Keratinocyte (primary cell): Measurements from ENCODE around the gene TMEM19.

Experiments used
- EZH2 ChIP-seq: IDR thresholded peaks from one replicate; pipeline ENCODE4 v1.6.1; 2012; ENCODE audit warnings: inconsistent platforms, mild to moderate bottlenecking, low read length, moderate library complexity
- TF ChIP-seq, protein P1 (sequence below), 3 experiments: IDR thresholded peaks in 1 of 3; conservative IDR thresholded peaks in 1 of 3; optimal IDR thresholded peaks in 1 of 3; 2 replicates in 2 of 3; 3 replicates in 1 of 3; pipeline versions ENCODE3 to v1.5.1; 2011; ENCODE audit warnings: low read length in 3 of 3, mild to moderate bottlenecking in 3 of 3, moderate library complexity in 2 of 3, control low read depth in 1 of 3, inconsistent platforms in 1 of 3; ENCODE audit not compliant: insufficient read depth in 2 of 3; ENCODE audit errors: extremely low read depth in 1 of 3

DNA sequence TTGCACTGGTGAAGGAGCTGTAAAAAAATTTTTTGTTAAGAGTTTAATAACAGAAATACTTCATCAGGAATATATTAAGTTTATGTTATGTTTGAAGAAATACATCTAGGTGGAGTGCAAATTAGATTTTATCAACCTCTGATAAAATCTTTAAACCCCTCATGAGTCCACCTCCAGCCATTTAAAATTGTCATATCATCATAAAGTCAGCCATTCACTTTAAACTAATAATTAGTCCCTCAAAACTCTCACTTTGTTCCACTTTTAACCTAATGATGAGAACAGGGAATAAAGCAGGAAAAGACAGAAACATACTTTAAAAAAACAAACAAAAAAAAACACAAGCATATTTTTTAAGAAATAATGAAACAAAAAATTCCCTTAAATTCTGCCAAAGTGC, 47.4 kb upstream of the TMEM19 start:
- TF ChIP-seq, protein P1, sequence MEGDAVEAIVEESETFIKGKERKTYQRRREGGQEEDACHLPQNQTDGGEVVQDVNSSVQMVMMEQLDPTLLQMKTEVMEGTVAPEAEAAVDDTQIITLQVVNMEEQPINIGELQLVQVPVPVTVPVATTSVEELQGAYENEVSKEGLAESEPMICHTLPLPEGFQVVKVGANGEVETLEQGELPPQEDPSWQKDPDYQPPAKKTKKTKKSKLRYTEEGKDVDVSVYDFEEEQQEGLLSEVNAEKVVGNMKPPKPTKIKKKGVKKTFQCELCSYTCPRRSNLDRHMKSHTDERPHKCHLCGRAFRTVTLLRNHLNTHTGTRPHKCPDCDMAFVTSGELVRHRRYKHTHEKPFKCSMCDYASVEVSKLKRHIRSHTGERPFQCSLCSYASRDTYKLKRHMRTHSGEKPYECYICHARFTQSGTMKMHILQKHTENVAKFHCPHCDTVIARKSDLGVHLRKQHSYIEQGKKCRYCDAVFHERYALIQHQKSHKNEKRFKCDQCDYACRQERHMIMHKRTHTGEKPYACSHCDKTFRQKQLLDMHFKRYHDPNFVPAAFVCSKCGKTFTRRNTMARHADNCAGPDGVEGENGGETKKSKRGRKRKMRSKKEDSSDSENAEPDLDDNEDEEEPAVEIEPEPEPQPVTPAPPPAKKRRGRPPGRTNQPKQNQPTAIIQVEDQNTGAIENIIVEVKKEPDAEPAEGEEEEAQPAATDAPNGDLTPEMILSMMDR (optimal IDR thresholded peaks at IDR 0.05 in 1 of 3, IDR thresholded peaks at IDR 0.05 in 1 of 3, conservative IDR thresholded peaks at IDR 0.05 in 1 of 3; ENCODE audit: extremely low read depth in 1 of 3, insufficient read depth in 2 of 3, low read length in 3 of 3): no peak
- TF ChIP-seq EZH2: no peak
